GM23338 (cell line): ENCODE measurements around the gene FASTKD1.
A peak's percentile ranks its signal among the peaks of the same experiment; 100 is the strongest.

ENCODE experiments used
- CREB1 ChIP-seq: fragments of 250-450 bp; sonication (Bioruptor Pico); IDR thresholded peaks from 2 replicates; pipeline ENCODE4 v1.5.0; 2020; ENCODE audit warnings: low read depth, mild to moderate bottlenecking, moderate library complexity
- EZH2 ChIP-seq: fragments of 200-600 bp; sonication (generic); IDR thresholded peaks from one replicate; pipeline ENCODE4 v1.8.0; 2017; ENCODE audit warnings: antibody characterized with exemption, mild to moderate bottlenecking, low read depth; ENCODE audit not compliant: unreplicated experiment
- EZH2phosphoT487 ChIP-seq: fragments of 200-600 bp; sonication (generic); IDR thresholded peaks from one replicate; pipeline ENCODE4 v1.8.1; 2018; ENCODE audit warnings: antibody characterized with exemption; ENCODE audit not compliant: unreplicated experiment
- JUNB ChIP-seq: IDR thresholded peaks from one replicate; pipeline ENCODE4 v1.6.1; 2016; ENCODE audit warnings: antibody characterized with exemption; ENCODE audit not compliant: unreplicated experiment
- POLR2AphosphoS5 ChIP-seq: IDR thresholded peaks from 2 replicates; pipeline ENCODE4 v1.6.1; 2016; ENCODE audit warnings: antibody characterized with exemption, low read depth
- STAT1 ChIP-seq: IDR thresholded peaks from one replicate; pipeline ENCODE4 v1.6.1; 2016; ENCODE audit warnings: antibody characterized with exemption; ENCODE audit not compliant: unreplicated experiment
- ZNF114 ChIP-seq: fragments of 250-450 bp; sonication (Bioruptor Pico); IDR thresholded peaks from 2 replicates; pipeline ENCODE4 v1.5.0; 2020; ENCODE audit warnings: mild to moderate bottlenecking, moderate library complexity
- TF ChIP-seq, protein P1 (sequence below), 2 experiments: fragments of 200-600 bp in 1 of 2; sonication (generic) in 1 of 2; conservative IDR thresholded peaks; 2 replicates each; pipeline versions ENCODE4 v1.5.1 to v1.6.1; 2016 to 2017; ENCODE audit warnings: antibody characterized with exemption in 2 of 2, low read depth in 2 of 2, mild to moderate bottlenecking in 2 of 2, moderate library complexity in 1 of 2
- TF ChIP-seq, protein P2 (sequence below): IDR thresholded peaks from one replicate; pipeline ENCODE4 v1.6.1; 2018; ENCODE audit warnings: antibody characterized with exemption; ENCODE audit not compliant: unreplicated experiment

GRCh38 chr2:169528271-169528701, 45.4 kb downstream of the FASTKD1 start:
- TF ChIP-seq, protein P1, sequence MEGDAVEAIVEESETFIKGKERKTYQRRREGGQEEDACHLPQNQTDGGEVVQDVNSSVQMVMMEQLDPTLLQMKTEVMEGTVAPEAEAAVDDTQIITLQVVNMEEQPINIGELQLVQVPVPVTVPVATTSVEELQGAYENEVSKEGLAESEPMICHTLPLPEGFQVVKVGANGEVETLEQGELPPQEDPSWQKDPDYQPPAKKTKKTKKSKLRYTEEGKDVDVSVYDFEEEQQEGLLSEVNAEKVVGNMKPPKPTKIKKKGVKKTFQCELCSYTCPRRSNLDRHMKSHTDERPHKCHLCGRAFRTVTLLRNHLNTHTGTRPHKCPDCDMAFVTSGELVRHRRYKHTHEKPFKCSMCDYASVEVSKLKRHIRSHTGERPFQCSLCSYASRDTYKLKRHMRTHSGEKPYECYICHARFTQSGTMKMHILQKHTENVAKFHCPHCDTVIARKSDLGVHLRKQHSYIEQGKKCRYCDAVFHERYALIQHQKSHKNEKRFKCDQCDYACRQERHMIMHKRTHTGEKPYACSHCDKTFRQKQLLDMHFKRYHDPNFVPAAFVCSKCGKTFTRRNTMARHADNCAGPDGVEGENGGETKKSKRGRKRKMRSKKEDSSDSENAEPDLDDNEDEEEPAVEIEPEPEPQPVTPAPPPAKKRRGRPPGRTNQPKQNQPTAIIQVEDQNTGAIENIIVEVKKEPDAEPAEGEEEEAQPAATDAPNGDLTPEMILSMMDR (conservative IDR thresholded peaks at IDR 0.05; ENCODE audit: low read depth in 2 of 2) = peak; percentile 92 to 94
- no peak for TF ChIP-seq EZH2
- TF ChIP-seq, protein P2, sequence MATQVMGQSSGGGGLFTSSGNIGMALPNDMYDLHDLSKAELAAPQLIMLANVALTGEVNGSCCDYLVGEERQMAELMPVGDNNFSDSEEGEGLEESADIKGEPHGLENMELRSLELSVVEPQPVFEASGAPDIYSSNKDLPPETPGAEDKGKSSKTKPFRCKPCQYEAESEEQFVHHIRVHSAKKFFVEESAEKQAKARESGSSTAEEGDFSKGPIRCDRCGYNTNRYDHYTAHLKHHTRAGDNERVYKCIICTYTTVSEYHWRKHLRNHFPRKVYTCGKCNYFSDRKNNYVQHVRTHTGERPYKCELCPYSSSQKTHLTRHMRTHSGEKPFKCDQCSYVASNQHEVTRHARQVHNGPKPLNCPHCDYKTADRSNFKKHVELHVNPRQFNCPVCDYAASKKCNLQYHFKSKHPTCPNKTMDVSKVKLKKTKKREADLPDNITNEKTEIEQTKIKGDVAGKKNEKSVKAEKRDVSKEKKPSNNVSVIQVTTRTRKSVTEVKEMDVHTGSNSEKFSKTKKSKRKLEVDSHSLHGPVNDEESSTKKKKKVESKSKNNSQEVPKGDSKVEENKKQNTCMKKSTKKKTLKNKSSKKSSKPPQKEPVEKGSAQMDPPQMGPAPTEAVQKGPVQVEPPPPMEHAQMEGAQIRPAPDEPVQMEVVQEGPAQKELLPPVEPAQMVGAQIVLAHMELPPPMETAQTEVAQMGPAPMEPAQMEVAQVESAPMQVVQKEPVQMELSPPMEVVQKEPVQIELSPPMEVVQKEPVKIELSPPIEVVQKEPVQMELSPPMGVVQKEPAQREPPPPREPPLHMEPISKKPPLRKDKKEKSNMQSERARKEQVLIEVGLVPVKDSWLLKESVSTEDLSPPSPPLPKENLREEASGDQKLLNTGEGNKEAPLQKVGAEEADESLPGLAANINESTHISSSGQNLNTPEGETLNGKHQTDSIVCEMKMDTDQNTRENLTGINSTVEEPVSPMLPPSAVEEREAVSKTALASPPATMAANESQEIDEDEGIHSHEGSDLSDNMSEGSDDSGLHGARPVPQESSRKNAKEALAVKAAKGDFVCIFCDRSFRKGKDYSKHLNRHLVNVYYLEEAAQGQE = no peak
- TF ChIP-seq POLR2AphosphoS5 = no peak
- no peak for TF ChIP-seq EZH2phosphoT487
- TF ChIP-seq STAT1 = no peak
- no peak for TF ChIP-seq JUNB
- TF ChIP-seq ZNF114 = no peak
- TF ChIP-seq CREB1 (CRISPR knock-in tag) = no peak
